CD4-positive, alpha-beta T cell (primary cell): ENCODE data around the gene LBX2. TPM values are rescaled to one million over a fixed set of nuclear protein-coding genes. Genes with fewer than 3 reads are reported as not detected.
A peak's percentile ranks its signal among the peaks of the same experiment; 100 is the strongest.

Source experiments
- ATAC-seq: fragments of 200-7000 bp; cut with Tn5 transposase; one replicate; pipeline ENCODE4 v1.10.0; 2022; ENCODE audit warnings: mild to moderate bottlenecking; ENCODE audit not compliant: poor library complexity
- CTCF ChIA-PET: fragments of 350-600 bp; sonication (Branson Sonifier 250); formaldehyde crosslinking; loops from one replicate; lab custom pipeline; 2021; ENCODE audit warnings: antibody characterized with exemption, inconsistent platforms; lab: Charles Lee
- POLR2A ChIA-PET: fragments of 350-600 bp; sonication (Branson Sonifier 250); formaldehyde crosslinking; loops from one replicate; lab custom pipeline; 2021; ENCODE audit warnings: antibody characterized with exemption, inconsistent platforms; lab: Charles Lee
- DNase-seq, 14 experiments: peaks; one replicate each; pipeline ENCODE4 v3.0.0-alpha.2; 2013 to 2020; ENCODE audit warnings: mixed read lengths in 2 of 14
- H3K27ac ChIP-seq, 2 donors: one replicate each; pipeline versions ENCODE4 v1.5.1 to v1.7.0; 2013; ENCODE audit warnings: low read length in 2 of 2, low read depth in 1 of 2, mild to moderate bottlenecking in 1 of 2
- H3K27me3 ChIP-seq, 2 experiments: 1 replicate in 1 of 2; 2 replicates in 1 of 2; pipeline versions ENCODE4 v1.6.1 to v1.7.0; 2013; ENCODE audit warnings: low read length in 2 of 2, control low read depth in 1 of 2, mild to moderate bottlenecking in 1 of 2, moderate library complexity in 1 of 2; ENCODE audit not compliant: insufficient read depth in 2 of 2, control insufficient read depth in 1 of 2
- H3K36me3 ChIP-seq: one replicate; pipeline ENCODE4 v1.6.1; 2013; ENCODE audit warnings: low read length, control low read depth; ENCODE audit not compliant: insufficient read depth
- H3K4me1 ChIP-seq: one replicate; pipeline ENCODE4 v1.6.1; 2013; ENCODE audit warnings: low read length, control low read depth; ENCODE audit not compliant: insufficient read depth
- H3K4me3 ChIP-seq: one replicate; pipeline ENCODE4 v1.5.1; 2013; ENCODE audit warnings: mild to moderate bottlenecking, low read length, moderate library complexity
- H3K9me3 ChIP-seq, 2 experiments: 1 replicate in 1 of 2; 2 replicates in 1 of 2; pipeline versions ENCODE4 v1.6.1 to v1.7.0; 2013; ENCODE audit warnings: low read length in 2 of 2, mild to moderate bottlenecking in 2 of 2, control low read depth in 1 of 2, moderate library complexity in 1 of 2; ENCODE audit not compliant: control insufficient read depth in 1 of 2, insufficient read depth in 1 of 2
- H3K27ac Mint-ChIP-seq: one replicate; pipeline ENCODE4 v1.8.0; 2020; ENCODE audit warnings: mixed read lengths
- H3K27me3 Mint-ChIP-seq: one replicate; pipeline ENCODE4 v1.8.0; 2021; ENCODE audit warnings: mixed read lengths
- H3K36me3 Mint-ChIP-seq: one replicate; pipeline ENCODE4 v1.8.0; 2021; ENCODE audit warnings: low read depth, mixed read lengths
- H3K4me1 Mint-ChIP-seq: one replicate; pipeline ENCODE4 v1.8.0; 2021; ENCODE audit warnings: low read depth, mixed read lengths
- H3K4me3 Mint-ChIP-seq: one replicate; pipeline ENCODE4 v1.8.0; 2020; ENCODE audit warnings: mild to moderate bottlenecking, mixed read lengths
- H3K9me3 Mint-ChIP-seq: one replicate; pipeline ENCODE4 v1.8.0; 2020; ENCODE audit warnings: mixed read lengths
- intact Hi-C, 2 experiments: fragments of 100-400 bp; cut with DNase I in 1 of 2; cut with micrococcal nuclease in 1 of 2; formaldehyde crosslinking; loops; one replicate each; pipeline versions ENCODE4 v1.15.1 to v1.9.0; 2023 to 2025; cut with DNase I, micrococcal nuclease
- total RNA-seq, 174 experiments: library from RNA in 2 of 174; stranded (reverse) in 2 of 174; gene quantifications; one replicate each; pipeline ENCODE4 v1.2.3 and lab custom pipeline; 2021 to 2026
- TF ChIP-seq, protein P1 (sequence below): fragments of 200-600 bp; IDR thresholded peaks from one replicate; pipeline ENCODE4 v1.8.0; 2022; ENCODE audit warnings: antibody characterized with exemption, mild to moderate bottlenecking

LBX2 gene
- total RNA-seq, 2 experiments from 2014 or later: not detected

DNA sequence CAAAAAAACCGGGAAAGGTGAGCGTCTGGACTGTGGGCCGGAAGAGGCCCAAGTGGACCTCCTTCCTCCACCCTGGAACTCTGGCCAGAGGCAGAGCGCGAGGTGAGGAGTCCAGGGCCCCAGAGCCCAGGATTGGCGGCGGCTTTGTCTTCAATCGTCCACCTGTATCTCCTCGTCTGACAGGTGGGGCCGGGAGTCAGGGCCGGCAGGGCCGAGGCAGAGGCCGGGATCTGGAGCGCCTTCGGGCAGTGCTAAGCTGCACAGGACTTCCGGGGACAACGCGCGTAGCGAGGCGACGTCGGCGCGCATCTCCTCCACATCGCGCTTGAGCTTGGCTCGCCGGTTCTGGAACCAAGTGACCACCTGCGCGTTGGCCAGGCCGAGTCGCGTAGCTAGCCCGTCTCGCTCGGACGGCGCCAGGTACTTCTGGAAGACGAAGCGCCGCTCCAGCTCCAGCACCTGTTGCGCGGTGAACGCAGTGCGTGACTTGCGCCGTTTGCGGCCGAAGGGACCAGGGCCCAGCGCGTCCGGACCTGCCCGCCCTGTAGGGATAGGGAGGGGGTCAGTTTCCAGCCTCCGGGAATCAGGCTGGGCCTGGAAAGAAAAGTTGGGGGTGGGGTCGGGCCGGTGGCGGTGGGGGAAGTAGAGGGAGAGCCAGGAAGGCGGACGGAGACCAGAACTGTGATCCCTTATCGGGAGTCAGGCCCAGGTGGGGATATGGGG, 1.5 kb downstream of the LBX2 start:
- no peak overlapping the region for H3K27ac Mint-ChIP-seq
- peaks cover 15% of the 10 kb centered on the region for H3K36me3 Mint-ChIP-seq
- Histone ChIP-seq H3K36me3 (peaks cover 12% of the 10 kb centered on the region), H3K4me3 (peak overlapping the region; percentile 64), H3K4me1 (peaks cover 37% of the 10 kb centered on the region), H3K27me3 (peaks cover 38 to 53% of the 10 kb centered on the region in 2 experiments), H3K27ac (no peak overlapping the region), H3K9me3 (peaks cover 0 to 29% of the 10 kb centered on the region in 2 experiments)
- H3K4me3 Mint-ChIP-seq: peak overlapping the region; percentile 82
- H3K4me1 Mint-ChIP-seq: peaks cover 46% of the 10 kb centered on the region
- POLR2A ChIA-PET: interaction anchor here (0.8 to 4.5 kb wide), 5 partner anchors 9 to 40 kb away, joined by 3 to 21 read pairs (median 3); partner anchors contain the start of genes CCDC142, PCGF1, TTC31 and WBP1
- CTCF ChIA-PET: interaction anchor here (0.9 to 1.1 kb wide), 2 partner anchors 12 to 25 kb away, joined by 3 read pairs; partner anchors contain the start of gene MRPL53
- H3K9me3 Mint-ChIP-seq: no peaks in the 10 kb centered on the region
- TF ChIP-seq, protein P1, sequence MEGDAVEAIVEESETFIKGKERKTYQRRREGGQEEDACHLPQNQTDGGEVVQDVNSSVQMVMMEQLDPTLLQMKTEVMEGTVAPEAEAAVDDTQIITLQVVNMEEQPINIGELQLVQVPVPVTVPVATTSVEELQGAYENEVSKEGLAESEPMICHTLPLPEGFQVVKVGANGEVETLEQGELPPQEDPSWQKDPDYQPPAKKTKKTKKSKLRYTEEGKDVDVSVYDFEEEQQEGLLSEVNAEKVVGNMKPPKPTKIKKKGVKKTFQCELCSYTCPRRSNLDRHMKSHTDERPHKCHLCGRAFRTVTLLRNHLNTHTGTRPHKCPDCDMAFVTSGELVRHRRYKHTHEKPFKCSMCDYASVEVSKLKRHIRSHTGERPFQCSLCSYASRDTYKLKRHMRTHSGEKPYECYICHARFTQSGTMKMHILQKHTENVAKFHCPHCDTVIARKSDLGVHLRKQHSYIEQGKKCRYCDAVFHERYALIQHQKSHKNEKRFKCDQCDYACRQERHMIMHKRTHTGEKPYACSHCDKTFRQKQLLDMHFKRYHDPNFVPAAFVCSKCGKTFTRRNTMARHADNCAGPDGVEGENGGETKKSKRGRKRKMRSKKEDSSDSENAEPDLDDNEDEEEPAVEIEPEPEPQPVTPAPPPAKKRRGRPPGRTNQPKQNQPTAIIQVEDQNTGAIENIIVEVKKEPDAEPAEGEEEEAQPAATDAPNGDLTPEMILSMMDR: no peak
- ATAC-seq: peak; percentile 31
- H3K27me3 Mint-ChIP-seq: peaks cover 53% of the 10 kb centered on the region
- DNase-seq: peak in 4 of 14 experiments; percentile 26 to 62 (median 41)
- intact Hi-C loops: no loop called here

GRCh38 chr2:74496997-74497776, 2.2 kb downstream of the LBX2 start:
- intact Hi-C loops: no loop called here
- Histone ChIP-seq H3K9me3 (peaks cover 0 to 22% of the 10 kb centered on the region in 2 experiments), H3K4me1 (peaks cover 29% of the 10 kb centered on the region), H3K36me3 (peaks cover 19% of the 10 kb centered on the region), H3K4me3 (peak overlapping the region; percentile 64), H3K27me3 (peaks cover 31 to 45% of the 10 kb centered on the region in 2 experiments), H3K27ac (no peak overlapping the region)
- no peak for DNase-seq
- Mint-ChIP-seq H3K4me1 (peaks cover 38% of the 10 kb centered on the region), H3K4me3 (peak overlapping the region; percentile 54), H3K27me3 (peaks cover 45% of the 10 kb centered on the region), H3K9me3 (no peaks in the 10 kb centered on the region), H3K27ac (no peak overlapping the region), H3K36me3 (peaks cover 22% of the 10 kb centered on the region)
- CTCF ChIA-PET: interaction anchor here (1.1 kb wide), 1 partner anchor 13 kb away, joined by 3 read pairs; no protein-coding TSS in a partner anchor
- TF ChIP-seq, protein P1: no peak
- POLR2A ChIA-PET: interaction anchor here (0.8 to 4.5 kb wide), 4 partner anchors 10 to 39 kb away, joined by 3 to 21 read pairs (median 5); partner anchors contain the start of genes CCDC142, PCGF1, TTC31 and WBP1
- ATAC-seq: no peak

- Histone ChIP-seq H3K4me3 (no peak overlapping the region), H3K36me3 (peaks cover 36% of the 10 kb centered on the region), H3K27ac (no peak overlapping the region), H3K4me1 (peaks cover 28% of the 10 kb centered on the region), H3K9me3 (peaks cover 0 to 19% of the 10 kb centered on the region in 2 experiments), H3K27me3 (peaks cover 19 to 28% of the 10 kb centered on the region in 2 experiments)
- H3K4me3 Mint-ChIP-seq: no peak overlapping the region
- intact Hi-C loops: no loop called here
- TF ChIP-seq, protein P1: no peak
- ATAC-seq (no peak), DNase-seq (no peak)
- POLR2A ChIA-PET: no interaction called here
- CTCF ChIA-PET: no interaction called here
- H3K36me3 Mint-ChIP-seq: peaks cover 40% of the 10 kb centered on the region
- H3K4me1 Mint-ChIP-seq: peaks cover 28% of the 10 kb centered on the region
- H3K27me3 Mint-ChIP-seq: peaks cover 28% of the 10 kb centered on the region
- no peak overlapping the region for H3K27ac Mint-ChIP-seq
- H3K9me3 Mint-ChIP-seq: no peaks in the 10 kb centered on the region
Measured at GRCh38 chr2:74495440-74495839, 4.0 kb downstream of the LBX2 start.
